HepG2 (cell line): Measurements from ENCODE around the gene TTLL12. TPM values are rescaled to one million over a fixed set of nuclear protein-coding genes. Genes with fewer than 3 reads are reported as not detected.

Source experiments
- ATAC-seq: fragments of 200-7000 bp; cut with Tn5 transposase; 3 replicates; pipeline ENCODE4 v1.9.1; 2020; ENCODE audit warnings: mild to moderate bottlenecking, moderate library complexity
- BruUV-seq: library from RNA; stranded (reverse); fragments of 400-500 nt; replicated peaks from 2 replicates; lab custom pipeline; 2021; lab: Mats Ljungman, UMichigan
- CTCF ChIA-PET: fragments of 300-600 bp; formaldehyde crosslinking; extraction: SDS; loops from one replicate; lab custom pipeline; 2021; ENCODE audit warnings: low total read pairs, inconsistent platforms, low intra/inter-chr PET ratio; lab: Yijun Ruan, JAX
- POLR2A ChIA-PET: fragments of 350-600 bp; sonication (Branson Sonifier 250); formaldehyde crosslinking; loops from one replicate; lab custom pipeline; 2020; ENCODE audit warnings: antibody characterized with exemption, inconsistent platforms; lab: Yijun Ruan, JAX
- DNase-seq: peaks from one replicate; pipeline ENCODE4 v3.0.0-alpha.2; 2015; ENCODE audit warnings: low spot score
- FAIRE-seq: peaks from 3 replicates; lab custom pipeline; 2011; peaks lifted over from hg19 to GRCh38; lab: Jason Lieb, UNC
- H2AFZ ChIP-seq: one replicate; pipeline ENCODE4 v1.6.1; 2011; ENCODE audit warnings: low read length, inconsistent platforms
- H3K27ac ChIP-seq: fragments of 300-600 bp; 3 replicates; pipeline ENCODE4 v1.8.0; 2011; ENCODE audit warnings: mixed run types, mild to moderate bottlenecking, mixed read lengths, low read length, inconsistent platforms; ENCODE audit not compliant: insufficient read depth; ENCODE audit errors: extremely low read length
- H3K27me3 ChIP-seq, 2 experiments: fragments of 200-600 bp in 1 of 2; 2 replicates in 1 of 2; 3 replicates in 1 of 2; pipeline versions ENCODE4 v1.6.0 to v1.8.0; 2011; ENCODE audit warnings: low read length in 2 of 2, mild to moderate bottlenecking in 2 of 2, moderate library complexity in 2 of 2, inconsistent platforms in 1 of 2; ENCODE audit not compliant: insufficient read depth in 2 of 2, control insufficient read depth in 1 of 2
- H3K36me3 ChIP-seq, 2 experiments: fragments of 200-600 bp in 1 of 2; replicated peaks in 1 of 2; 2 replicates in 1 of 2; 3 replicates in 1 of 2; pipeline versions ENCODE4 v1.5.1 to v1.8.0; 2011; ENCODE audit warnings: low read length in 2 of 2, inconsistent platforms in 1 of 2; ENCODE audit not compliant: insufficient read depth in 2 of 2, control insufficient read depth in 1 of 2
- H3K4me1 ChIP-seq: 2 replicates; pipeline ENCODE4 v1.5.1; 2012; ENCODE audit warnings: low read length, inconsistent platforms; ENCODE audit not compliant: insufficient read depth
- H3K4me2 ChIP-seq: 2 replicates; pipeline ENCODE4 v1.6.0; 2011; ENCODE audit warnings: low read depth, low read length, inconsistent platforms
- H3K4me3 ChIP-seq, 3 experiments: fragments of 200-600 bp in 1 of 3; sonication (generic), shearing (Covaris generic) in 1 of 3; replicated peaks in 1 of 3; 2 replicates each; pipeline ENCODE4 v1.5.1; 2011 to 2016; ENCODE audit warnings: low read length in 3 of 3, inconsistent platforms in 2 of 3, low read depth in 2 of 3, mild to moderate bottlenecking in 2 of 3, control low read depth in 1 of 3, mixed read lengths in 1 of 3; ENCODE audit not compliant: insufficient read depth in 1 of 3
- H3K79me2 ChIP-seq: one replicate; pipeline ENCODE4 v1.6.1; 2011; ENCODE audit warnings: low read length, inconsistent platforms; ENCODE audit not compliant: insufficient read depth
- H3K9ac ChIP-seq: 2 replicates; pipeline ENCODE4 v1.6.0; 2011; ENCODE audit warnings: mild to moderate bottlenecking, low read depth, low read length, inconsistent platforms; ENCODE audit not compliant: insufficient read depth
- H3K9me3 ChIP-seq: 2 replicates; pipeline ENCODE4 v1.5.1; 2012; ENCODE audit warnings: mild to moderate bottlenecking, low read length
- H4K20me1 ChIP-seq: 2 replicates; pipeline ENCODE4 v1.6.0; 2011; ENCODE audit warnings: inconsistent platforms, mild to moderate bottlenecking, low read length, moderate library complexity; ENCODE audit not compliant: insufficient read depth
- XRCC5 ChIP-seq: fragments of 200-400 bp; formaldehyde crosslinking; optimal IDR thresholded peaks from 2 replicates; pipeline ENCODE3; 2017; ENCODE audit warnings: mild to moderate bottlenecking, low read length
- ZBTB8A ChIP-seq: sonication (generic); formaldehyde crosslinking; IDR thresholded peaks from 2 replicates; pipeline ENCODE4 v1.4.0; 2020; ENCODE audit warnings: mild to moderate bottlenecking, low read depth, missing genetic modification reagents, borderline replicate concordance
- WGBS: methylation state at CpG from one replicate; pipeline ENCODE4 v1.1.6; 2017; ENCODE audit warnings: low lambda C conversion rate; 5-methylcytosine and 5-hydroxymethylcytosine counted together
- in situ Hi-C: cut with HindIII; loops from 2 replicates; pipeline ENCODE4 v1.10.0; 2017; ENCODE audit warnings: low pct_unique_long_range_greater_than_20kb; ENCODE audit not compliant: extremely low pct_ligation_motif_present
- intact Hi-C: fragments of 100-400 bp; cut with micrococcal nuclease; formaldehyde crosslinking; loops from one replicate; pipeline ENCODE4 v1.10.0; 2022; ENCODE audit not compliant: unreplicated experiment
- polyA plus RNA-seq, 8 experiments: library from polyadenylated mRNA; depleted of rRNA in 3 of 8; stranded (reverse) in 7 of 8; unstranded in 1 of 8; fragments of >200 nt; fragmentation: Illumina TruSeq in 4 of 8; extraction: Trizol in 4 of 8; gene quantifications; 2 replicates each; pipeline versions ENCODE4 v1.2.1 to v1.2.3, GENCODE V29; 2011 to 2016; ENCODE audit warnings: low read depth in 4 of 8, missing spikeins in 1 of 8, mixed read lengths in 1 of 8; ENCODE audit not compliant: insufficient read depth in 1 of 8
- total RNA-seq, 5 experiments: library from RNA; depleted of rRNA; stranded (reverse); fragments of >200 nt; fragmentation: Illumina TruSeq; extraction: Trizol; gene quantifications; 2 replicates each; pipeline ENCODE4 v1.2.3, GENCODE V29; 2016; ENCODE audit warnings: low read depth in 1 of 5
- TF ChIP-seq, protein P1 (sequence below): sonication (generic); formaldehyde crosslinking; IDR thresholded peaks from 2 replicates; pipeline ENCODE4 v1.5.1; 2020; ENCODE audit warnings: mild to moderate bottlenecking, missing genetic modification reagents, moderate library complexity

Gene TTLL12
- total and polyA plus RNA-seq, 2 of the 13 experiments (the other 11 are each of a cell fraction or from before 2014, with no cell fraction given), result 11.9 to 38.1 TPM

DNA sequence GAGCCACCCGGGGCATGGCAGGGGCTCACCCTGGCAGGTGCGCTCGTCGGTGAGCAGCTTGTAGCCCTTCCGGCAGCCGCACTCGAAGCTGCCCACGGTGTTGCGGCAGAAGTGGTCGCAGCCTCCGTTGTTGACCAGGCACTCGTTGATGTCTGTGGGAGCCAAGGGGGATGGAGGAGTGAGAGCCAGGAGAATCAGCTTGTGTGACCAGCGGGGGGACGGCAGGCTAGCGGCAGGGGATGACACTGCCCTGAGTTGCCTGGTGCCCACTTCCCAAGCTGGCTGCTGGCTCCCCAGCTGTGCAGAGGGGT, 44.7 kb upstream of the TTLL12 start:
- Histone ChIP-seq H3K4me1 (peaks cover 44% of the 10 kb centered on the region), H3K9ac (no peak overlapping the region), H3K36me3 (no peaks in the 10 kb centered on the region), H3K79me2 (no peaks in the 10 kb centered on the region), H3K4me3 (no peak overlapping the region), H4K20me1 (no peaks in the 10 kb centered on the region), H3K9me3 (no peaks in the 10 kb centered on the region), H3K27me3 (peaks cover 5 to 51% of the 10 kb centered on the region in 2 experiments), H2AFZ (no peak overlapping the region), H3K27ac (no peak overlapping the region), H3K4me2 (no peak overlapping the region)
- ChIA-PET CTCF (interaction anchor here (0.7 to 2.0 kb wide), 5 partner anchors 38 to 154 kb away, joined by 3 to 21 read pairs (median 11); no protein-coding TSS in a partner anchor), POLR2A (no interaction called here)
- in situ Hi-C loops, result loop anchor here (5.0 to 10.0 kb wide), 2 partner anchors 41 to 113 kb away; partner anchors contain the start of gene SCUBE1
- BruUV-seq, result no TSS peak
- FAIRE-seq, result no peak
- DNase-seq, result no peak
- TF ChIP-seq ZBTB8A (CRISPR knock-in tag), result no peak
- peak; percentile 1 for TF ChIP-seq XRCC5
- TF ChIP-seq, protein P1, sequence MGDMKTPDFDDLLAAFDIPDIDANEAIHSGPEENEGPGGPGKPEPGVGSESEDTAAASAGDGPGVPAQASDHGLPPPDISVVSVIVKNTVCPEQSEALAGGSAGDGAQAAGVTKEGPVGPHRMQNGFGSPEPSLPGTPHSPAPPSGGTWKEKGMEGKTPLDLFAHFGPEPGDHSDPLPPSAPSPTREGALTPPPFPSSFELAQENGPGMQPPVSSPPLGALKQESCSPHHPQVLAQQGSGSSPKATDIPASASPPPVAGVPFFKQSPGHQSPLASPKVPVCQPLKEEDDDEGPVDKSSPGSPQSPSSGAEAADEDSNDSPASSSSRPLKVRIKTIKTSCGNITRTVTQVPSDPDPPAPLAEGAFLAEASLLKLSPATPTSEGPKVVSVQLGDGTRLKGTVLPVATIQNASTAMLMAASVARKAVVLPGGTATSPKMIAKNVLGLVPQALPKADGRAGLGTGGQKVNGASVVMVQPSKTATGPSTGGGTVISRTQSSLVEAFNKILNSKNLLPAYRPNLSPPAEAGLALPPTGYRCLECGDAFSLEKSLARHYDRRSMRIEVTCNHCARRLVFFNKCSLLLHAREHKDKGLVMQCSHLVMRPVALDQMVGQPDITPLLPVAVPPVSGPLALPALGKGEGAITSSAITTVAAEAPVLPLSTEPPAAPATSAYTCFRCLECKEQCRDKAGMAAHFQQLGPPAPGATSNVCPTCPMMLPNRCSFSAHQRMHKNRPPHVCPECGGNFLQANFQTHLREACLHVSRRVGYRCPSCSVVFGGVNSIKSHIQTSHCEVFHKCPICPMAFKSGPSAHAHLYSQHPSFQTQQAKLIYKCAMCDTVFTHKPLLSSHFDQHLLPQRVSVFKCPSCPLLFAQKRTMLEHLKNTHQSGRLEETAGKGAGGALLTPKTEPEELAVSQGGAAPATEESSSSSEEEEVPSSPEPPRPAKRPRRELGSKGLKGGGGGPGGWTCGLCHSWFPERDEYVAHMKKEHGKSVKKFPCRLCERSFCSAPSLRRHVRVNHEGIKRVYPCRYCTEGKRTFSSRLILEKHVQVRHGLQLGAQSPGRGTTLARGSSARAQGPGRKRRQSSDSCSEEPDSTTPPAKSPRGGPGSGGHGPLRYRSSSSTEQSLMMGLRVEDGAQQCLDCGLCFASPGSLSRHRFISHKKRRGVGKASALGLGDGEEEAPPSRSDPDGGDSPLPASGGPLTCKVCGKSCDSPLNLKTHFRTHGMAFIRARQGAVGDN, result 0 out of 2 replicates have a peak, but pooled peaks have one; percentile 4
- no peak for ATAC-seq
- WGBS, result 91% methylated on average over 8 of the region's 15 CpGs
- intact Hi-C loops, result loop anchor here (1.0 to 5.0 kb wide), 3 partner anchors 39 to 156 kb away; no protein-coding TSS in a partner anchor
